NCI-H1436 (cell line): ENCODE data around the gene PRKCQ.

Experiments
- DNase-seq: peaks from one replicate; lab custom pipeline; 2025; lab: John Stamatoyannopoulos, UW

PRKCQ gene

GRCh38 chr10:6567203-6567703, 12.8 kb downstream of the PRKCQ start:
- DNase-seq: no peak

- DNase-seq: no peak
Observed at GRCh38 chr10:6565588-6565987, 14.5 kb downstream of the PRKCQ start.

GRCh38 chr10:6564367-6564766, 15.7 kb downstream of the PRKCQ start:
- no peak for DNase-seq

- no peak for DNase-seq
Observed at GRCh38 chr10:6563731-6564130, 16.3 kb downstream of the PRKCQ start.

GRCh38 chr10:6563075-6563474, 17.0 kb downstream of the PRKCQ start:
- DNase-seq: no peak

- DNase-seq: no peak
Observed at GRCh38 chr10:6562221-6562620, 17.9 kb downstream of the PRKCQ start.

- no peak for DNase-seq
Observed at GRCh38 chr10:6561552-6561951, 18.5 kb downstream of the PRKCQ start.

GRCh38 chr10:6558759-6559461, 21.2 kb downstream of the PRKCQ start:
- no peak for DNase-seq

- DNase-seq: no peak
Observed at GRCh38 chr10:6558272-6558671, 21.8 kb downstream of the PRKCQ start.

- no peak for DNase-seq
Observed at GRCh38 chr10:6553937-6554336, 26.1 kb downstream of the PRKCQ start.

GRCh38 chr10:6543431-6544005, 36.6 kb downstream of the PRKCQ start:
- DNase-seq: no peak

- DNase-seq: no peak
Observed at GRCh38 chr10:6542999-6543430, 37.1 kb downstream of the PRKCQ start.

GRCh38 chr10:6539833-6540232, 40.2 kb downstream of the PRKCQ start:
- no peak for DNase-seq

- DNase-seq: no peak
Observed at GRCh38 chr10:6537770-6538169, 42.3 kb downstream of the PRKCQ start.

- DNase-seq: no peak
Observed at GRCh38 chr10:6536102-6536501, 44.0 kb downstream of the PRKCQ start.

GRCh38 chr10:6535156-6535764, 44.8 kb downstream of the PRKCQ start:
- no peak for DNase-seq

- no peak for DNase-seq
Observed at GRCh38 chr10:6532321-6532720, 47.8 kb downstream of the PRKCQ start.

GRCh38 chr10:6530966-6531365, 49.1 kb downstream of the PRKCQ start:
- DNase-seq: no peak

GRCh38 chr10:6530211-6530840, 49.8 kb downstream of the PRKCQ start:
- DNase-seq: no peak

GRCh38 chr10:6528198-6528950, 51.7 kb downstream of the PRKCQ start:
- DNase-seq: no peak

GRCh38 chr10:6525599-6526165, 54.4 kb downstream of the PRKCQ start:
- no peak for DNase-seq

GRCh38 chr10:6522230-6522629, 57.8 kb downstream of the PRKCQ start:
- no peak for DNase-seq
